T47D (cell line): ENCODE measurements around the gene TNFRSF1B.

ENCODE experiments used
- DNase-seq, 2 experiments: peaks; one replicate each; pipeline versions ENCODE4 v3.0.0 to v3.0.0-alpha.2; 2011 to 2012; ENCODE audit warnings: low read depth in 1 of 2, low spot score in 1 of 2
- JUND ChIP-seq: IDR thresholded peaks from 2 replicates; pipeline ENCODE4 v1.6.1; 2012; ENCODE audit warnings: low read depth
- in situ Hi-C: cut with HindIII; loops from 2 replicates; pipeline ENCODE4 v1.10.0; 2016; ENCODE audit warnings: low sequenced_read_pairs, low pct_unique_long_range_greater_than_20kb

TNFRSF1B gene

DNA sequence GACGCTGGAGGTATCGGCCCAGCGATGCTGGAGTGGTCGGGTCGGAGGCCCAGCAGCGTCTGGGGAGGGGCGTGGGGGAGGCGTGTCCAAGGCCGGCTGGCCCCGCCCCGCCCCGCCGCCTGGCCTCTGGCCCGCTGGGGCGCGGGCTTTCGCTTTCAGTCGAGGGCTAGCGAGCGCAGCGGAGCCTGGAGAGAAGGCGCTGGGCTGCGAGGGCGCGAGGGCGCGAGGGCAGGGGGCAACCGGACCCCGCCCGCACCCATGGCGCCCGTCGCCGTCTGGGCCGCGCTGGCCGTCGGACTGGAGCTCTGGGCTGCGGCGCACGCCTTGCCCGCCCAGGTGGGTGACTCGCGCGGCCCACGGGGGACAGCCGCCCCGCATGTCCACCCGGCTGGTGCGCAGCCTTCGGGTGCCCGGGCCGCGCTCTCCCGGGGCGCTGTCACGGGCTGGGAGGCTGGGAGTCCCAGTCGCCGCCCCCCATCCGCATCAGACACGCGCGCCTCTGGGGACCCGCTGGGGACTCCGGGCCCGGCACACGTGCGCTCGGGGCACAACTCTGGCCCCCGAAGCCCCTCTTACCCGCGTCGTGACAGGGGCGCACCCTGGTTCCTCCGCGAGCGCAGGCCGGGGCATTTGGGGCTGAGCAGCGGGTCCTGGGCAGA is at the start of gene TNFRSF1B:
TNFRSF1B (plus strand) TSS at position 158 of the 659 bp plus-strand sequence; CDS start at position 259, 101 bp downstream.
- in situ Hi-C loops: no loop called here
- peak; percentile 40 to 54 for DNase-seq
- TF ChIP-seq JUND: no peak

DNA sequence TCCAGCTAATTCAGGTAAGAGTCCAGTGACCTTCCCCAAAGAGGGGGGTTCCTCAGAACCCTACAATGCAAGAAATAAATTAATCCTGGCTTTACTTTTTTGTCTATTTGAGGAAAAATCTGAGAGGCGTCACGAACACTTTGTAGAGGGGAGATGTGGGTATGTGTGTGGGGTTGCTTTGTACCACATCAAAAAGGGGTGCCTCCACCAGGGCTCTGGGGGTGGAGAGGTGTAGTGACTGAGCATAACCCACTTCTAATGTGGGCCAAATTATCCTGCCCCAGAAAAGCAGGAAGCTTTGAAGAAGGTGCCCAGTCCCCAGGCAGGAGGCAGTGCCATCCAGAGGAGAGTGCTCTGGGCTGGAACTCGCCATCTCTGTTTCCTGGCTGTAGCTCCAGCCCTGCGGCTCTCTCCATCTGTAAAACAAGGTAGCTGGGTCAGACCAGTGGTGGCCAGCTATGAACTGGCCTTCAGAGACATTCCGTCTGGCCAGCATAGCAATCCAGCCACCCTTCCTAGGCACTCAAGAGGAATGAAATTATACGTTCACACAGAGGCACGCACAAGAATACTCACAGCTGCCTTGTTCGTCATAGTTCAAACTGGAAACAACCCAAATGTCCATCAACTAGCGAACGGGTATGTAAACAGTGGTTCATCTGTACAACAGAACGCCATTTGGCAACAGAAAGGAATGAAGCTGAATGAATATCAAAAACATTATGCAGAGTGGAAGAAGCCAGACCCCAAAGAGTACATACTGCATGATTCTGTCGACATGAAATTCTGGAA is 45.4 kb upstream of the TNFRSF1B start:
- TF ChIP-seq JUND: no peak
- no peak for DNase-seq
- in situ Hi-C loops: no loop called here

DNA sequence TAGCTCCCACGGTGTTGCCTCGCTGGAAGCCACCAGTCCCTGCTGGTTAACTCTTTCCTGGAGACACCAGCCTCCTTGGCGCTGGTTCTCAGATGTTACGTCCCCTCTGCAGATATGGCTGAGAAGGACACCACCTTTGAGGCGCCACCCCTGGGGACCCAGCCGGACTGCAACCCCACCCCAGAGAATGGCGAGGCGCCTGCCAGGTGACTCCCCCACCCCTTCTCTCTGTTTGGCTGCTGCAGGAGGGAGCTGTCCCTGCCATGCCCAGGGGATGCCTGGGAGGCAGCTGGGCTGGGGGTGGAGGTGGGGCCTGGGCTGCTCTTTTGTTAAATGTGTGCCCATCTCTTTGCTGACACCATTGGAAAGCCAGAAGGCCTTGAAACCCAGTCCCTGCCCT is 43.6 kb upstream of the TNFRSF1B start:
- in situ Hi-C loops: no loop called here
- TF ChIP-seq JUND: no peak
- no peak for DNase-seq

DNA sequence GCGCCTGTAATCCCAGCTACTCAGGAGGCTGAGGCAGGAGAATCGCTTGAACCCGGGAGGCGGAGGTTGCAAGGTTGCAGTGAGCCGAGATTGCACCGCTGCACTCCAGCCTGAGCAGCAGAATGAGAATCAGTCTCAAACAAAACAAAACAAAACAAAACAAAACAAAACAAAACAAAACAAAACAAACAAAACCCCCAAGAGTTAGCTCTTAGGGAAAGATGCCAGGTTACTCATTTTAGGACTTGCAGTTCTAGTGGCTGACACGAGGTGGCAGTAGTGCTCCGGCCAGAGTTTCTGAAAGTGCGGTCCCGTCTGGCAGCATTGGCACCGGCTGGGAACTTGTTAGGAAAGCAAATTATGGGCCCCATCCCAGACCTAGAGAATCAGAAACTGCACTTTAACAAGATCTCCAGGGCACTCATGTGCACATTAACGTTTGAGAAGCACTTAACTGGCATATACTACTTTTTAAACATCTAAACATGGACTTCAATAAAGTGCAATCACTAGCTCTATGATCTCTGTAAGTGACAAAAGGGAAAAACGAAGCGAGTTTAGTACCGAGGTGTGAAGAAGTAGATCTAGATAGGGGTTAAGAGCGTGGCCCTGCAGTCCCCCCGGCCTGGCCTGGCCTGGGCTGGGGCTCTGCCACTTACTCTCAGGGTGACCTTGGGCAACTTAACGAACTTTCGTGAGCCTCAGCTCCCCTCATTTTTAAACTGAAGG is 41.9 kb upstream of the TNFRSF1B start:
- peak in 1 of 2 experiments; percentile 60 for DNase-seq
- in situ Hi-C loops: no loop called here

DNA sequence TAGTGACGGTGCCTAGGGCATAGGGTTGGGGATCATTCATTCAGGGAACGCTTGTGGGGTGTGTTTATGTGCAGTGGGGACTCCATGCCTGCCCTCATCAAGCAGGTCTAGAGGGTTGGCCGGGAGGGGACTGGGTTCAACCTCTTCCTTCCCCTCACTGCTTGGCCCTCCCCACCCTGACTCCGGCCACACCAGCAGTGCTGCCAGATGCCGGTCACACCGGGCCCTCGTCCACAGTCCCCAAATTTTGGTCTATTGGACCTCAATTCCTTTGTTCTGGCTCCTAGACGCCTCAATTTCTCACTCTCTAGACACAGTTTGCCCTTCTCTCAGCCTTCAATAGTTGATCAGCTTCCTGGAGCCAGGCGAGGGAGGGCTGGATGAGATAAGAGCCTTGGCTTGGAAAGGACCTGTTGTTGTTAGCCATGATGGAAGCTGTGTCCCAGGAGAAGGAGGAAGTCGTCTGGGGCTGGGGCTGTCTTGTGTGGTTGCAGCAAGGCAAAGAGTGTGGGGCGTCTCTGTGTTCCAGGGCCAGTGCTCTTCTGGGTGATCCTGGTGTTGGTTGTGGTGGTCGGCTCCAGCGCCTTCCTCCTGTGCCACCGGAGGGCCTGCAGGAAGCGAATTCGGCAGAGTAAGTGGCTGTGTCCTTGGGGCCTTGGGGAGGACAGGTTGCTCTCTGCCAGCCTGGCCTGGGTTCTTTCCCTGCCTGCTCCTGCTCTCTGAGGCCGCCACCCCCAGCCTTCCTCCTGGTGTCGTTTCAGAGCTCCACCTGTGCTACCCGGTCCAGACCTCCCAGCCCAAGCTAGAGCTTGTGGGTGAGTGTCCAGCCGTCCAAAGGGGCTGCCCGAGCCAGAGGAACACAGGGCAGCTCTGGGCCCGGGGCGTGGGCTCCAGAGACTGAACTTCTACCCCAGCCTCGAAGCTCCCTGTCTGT is 41.1 kb upstream of the TNFRSF1B start:
- DNase-seq: no peak
- no peak for TF ChIP-seq JUND
- in situ Hi-C loops: no loop called here

More for the DNA sequence above, 41.9 kb upstream of the TNFRSF1B start:
- no peak for TF ChIP-seq JUND

DNA sequence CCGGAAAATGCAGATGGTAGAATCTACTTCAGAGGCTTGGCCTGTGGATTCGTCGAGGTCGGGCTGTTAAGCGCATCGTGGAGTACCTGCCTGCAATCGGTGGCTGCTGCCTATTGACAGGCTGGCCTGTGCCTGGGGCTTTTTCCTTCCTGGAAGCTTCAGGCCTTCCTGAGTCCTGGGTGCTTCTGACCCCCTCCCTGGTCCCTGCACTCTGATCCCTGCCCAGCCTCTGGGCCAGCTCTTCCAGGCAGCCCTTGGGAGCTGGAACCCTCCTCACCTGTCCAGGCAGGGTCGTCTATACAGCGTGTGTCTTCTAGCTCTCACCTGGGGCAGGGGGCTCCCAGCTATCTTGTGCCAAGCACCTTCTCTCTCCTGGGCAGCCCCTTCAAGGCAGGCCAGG is 40.0 kb upstream of the TNFRSF1B start:
- in situ Hi-C loops: no loop called here
- DNase-seq: no peak
- TF ChIP-seq JUND: no peak

DNA sequence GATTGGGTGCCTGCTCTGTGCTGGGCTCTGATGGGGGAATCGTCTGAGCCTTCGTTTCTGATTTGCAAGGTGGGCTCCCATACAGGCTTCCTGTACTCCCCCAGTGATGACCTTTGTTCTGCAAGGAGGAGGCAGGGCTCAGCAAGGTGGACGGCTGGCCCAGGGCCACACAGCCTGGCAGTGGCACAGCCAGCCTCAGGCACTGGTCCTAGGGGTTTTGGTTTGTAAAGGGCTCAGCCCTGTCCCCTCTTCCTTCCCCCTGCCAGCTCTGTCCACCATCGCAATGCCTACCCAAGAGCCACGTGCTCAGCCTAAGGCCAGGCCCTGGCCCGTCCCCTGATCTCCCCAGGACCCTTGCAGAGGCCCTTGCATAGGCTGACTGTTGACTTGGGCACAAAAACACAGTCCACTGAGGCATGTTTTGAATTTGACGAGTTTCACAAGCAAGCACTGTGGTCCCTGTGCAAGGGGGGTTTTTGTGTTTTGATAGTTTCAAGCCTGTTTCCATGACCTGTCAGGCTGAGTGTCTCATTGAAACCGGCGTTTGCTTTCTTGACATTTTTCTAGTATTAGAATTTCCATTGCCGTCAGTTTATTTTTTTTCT is 39.5 kb upstream of the TNFRSF1B start:
- no peak for TF ChIP-seq JUND
- in situ Hi-C loops: no loop called here
- no peak for DNase-seq

DNA sequence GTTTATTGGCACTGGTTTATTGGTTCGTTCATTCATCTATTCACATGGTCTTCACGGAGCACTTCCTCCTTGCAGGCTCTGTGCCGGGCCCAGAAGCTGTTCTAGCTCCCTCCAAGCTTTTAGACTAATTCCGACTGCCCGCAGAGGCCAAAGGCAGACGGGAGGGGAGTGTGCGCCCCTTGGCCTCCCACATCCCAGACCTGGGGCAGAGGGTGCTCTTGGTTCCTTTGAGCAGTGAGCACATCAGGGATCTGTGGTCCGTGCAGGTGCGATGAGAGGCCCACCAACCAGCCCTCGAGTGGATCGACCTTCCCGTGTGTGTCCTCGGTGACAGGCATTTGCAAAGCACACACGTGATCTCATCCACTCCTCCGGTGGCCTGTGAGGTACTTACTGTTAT is 38.7 kb upstream of the TNFRSF1B start:
- DNase-seq: no peak
- in situ Hi-C loops: no loop called here

DNA sequence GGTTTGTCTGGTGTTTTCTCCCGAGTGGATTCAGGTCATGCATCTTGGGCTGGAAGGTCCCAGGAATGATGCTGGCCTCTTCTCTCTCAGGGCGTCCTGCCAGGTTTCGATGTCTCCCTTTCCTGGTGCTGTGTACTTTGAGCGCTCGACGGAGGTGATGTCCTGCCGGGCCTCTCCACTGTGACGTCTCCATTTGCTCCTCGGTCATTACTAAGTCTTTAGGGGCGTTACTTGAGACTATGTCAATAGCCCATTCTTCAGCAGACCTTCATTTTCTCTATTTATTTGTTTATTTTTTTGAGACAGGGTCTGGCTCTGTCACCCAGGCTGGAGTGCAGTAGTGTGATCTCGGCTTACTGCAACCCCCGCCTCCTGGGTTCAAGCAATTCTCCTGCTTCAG is 37.2 kb upstream of the TNFRSF1B start:
- TF ChIP-seq JUND: no peak
- in situ Hi-C loops: no loop called here
- no peak for DNase-seq

More for the DNA sequence above, 38.7 kb upstream of the TNFRSF1B start:
- no peak for TF ChIP-seq JUND

DNA sequence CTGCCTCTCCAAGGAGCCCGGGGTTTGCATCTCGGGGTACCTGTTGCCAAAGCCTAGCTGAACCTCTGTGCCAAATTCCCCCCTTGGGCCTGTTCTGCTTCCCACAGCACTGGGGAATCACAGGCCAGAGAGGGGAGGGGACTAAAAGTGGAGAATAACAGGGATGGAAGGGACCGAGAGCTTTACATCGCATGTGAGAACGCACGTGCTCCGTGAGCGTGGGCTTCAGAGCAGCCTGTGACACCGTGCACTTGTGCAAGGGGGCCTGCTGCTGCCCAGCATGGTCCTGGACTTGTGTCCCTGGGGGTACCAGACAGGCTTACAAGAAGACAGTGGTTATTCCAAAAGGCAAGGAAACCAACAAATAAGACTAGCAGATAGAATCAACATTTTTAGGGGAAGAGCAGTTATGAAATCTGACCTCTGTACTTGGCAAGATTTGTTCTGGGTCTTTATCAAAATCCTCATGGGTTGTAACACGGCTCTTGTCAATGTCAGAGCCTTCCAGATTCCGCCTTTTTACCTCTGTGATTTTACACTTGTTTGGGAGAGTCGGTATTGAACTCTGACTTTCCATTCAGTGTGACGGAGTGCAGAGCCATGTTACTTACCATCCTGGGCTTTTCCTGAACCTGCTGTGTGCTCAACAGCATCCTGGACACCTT is 36.2 kb upstream of the TNFRSF1B start:
- no peak for TF ChIP-seq JUND
- no peak for DNase-seq
- in situ Hi-C loops: no loop called here

DNA sequence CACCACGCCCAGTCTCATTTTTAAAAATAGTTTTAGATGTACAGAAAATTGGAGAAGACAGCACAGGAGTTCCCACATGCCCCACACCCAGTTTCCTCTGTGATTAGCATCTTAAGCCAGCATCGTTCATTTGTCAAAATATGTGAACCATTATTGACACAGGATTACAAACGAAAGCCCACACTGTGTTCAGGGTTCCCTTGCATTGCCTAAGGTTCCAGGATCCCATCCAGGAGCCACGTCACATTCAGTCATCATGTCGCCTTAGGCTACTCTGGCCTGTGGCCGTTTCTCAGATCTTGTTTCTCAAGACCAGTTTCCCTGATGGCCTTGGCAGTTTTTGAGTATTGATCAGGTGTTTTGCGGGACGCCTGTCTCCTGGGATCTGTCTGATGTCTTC is 34.7 kb upstream of the TNFRSF1B start:
- in situ Hi-C loops: no loop called here
- peak in 1 of 2 experiments; percentile 44 for DNase-seq
- TF ChIP-seq JUND: no peak
